HAP-1 (cell line): ENCODE results near the gene PTPRN2.

Experiments used
- DNase-seq, 2 experiments: peaks; one replicate each; pipeline ENCODE4 v3.0.0-alpha.2; 2016 to 2020; ENCODE audit warnings: low spot score in 2 of 2
- H3K27me3 ChIP-seq: fragments of 250-450 bp; sonication (Bioruptor Pico); 2 replicates; pipeline ENCODE4 v1.5.1; 2020; ENCODE audit warnings: low read depth, mild to moderate bottlenecking, moderate library complexity
- H3K36me3 ChIP-seq: fragments of 250-450 bp; sonication (Bioruptor Pico); replicated peaks from 2 replicates; pipeline ENCODE4 v1.5.1; 2020; ENCODE audit warnings: mild to moderate bottlenecking
- H3K4me1 ChIP-seq: fragments of 250-450 bp; sonication (Bioruptor Pico); 2 replicates; pipeline ENCODE4 v1.5.1; 2020; ENCODE audit warnings: mild to moderate bottlenecking
- H3K4me3 ChIP-seq: fragments of 250-450 bp; sonication (Bioruptor Pico); 2 replicates; pipeline ENCODE4 v1.5.1; 2020; ENCODE audit warnings: mild to moderate bottlenecking, moderate library complexity
- H3K9me3 ChIP-seq: fragments of 250-450 bp; sonication (Bioruptor Pico); 2 replicates; pipeline ENCODE4 v1.5.1; 2020; ENCODE audit warnings: mild to moderate bottlenecking, moderate library complexity
- in situ Hi-C: fragments of 300-500 bp; cut with MboI; formaldehyde crosslinking; loops from 3 replicates; pipeline ENCODE4 v1.14.3; 2020; ENCODE audit warnings: low sequenced_read_pairs, inconsistent platforms, mixed read lengths

Gene PTPRN2

GRCh38 chr7:157817433-157817832 is 770.2 kb downstream of the PTPRN2 start:
- H3K4me3 ChIP-seq, result no peak overlapping the region
- no peak for DNase-seq
- in situ Hi-C loops, result no loop called here
- H3K9me3 ChIP-seq, result no peaks in the 10 kb centered on the region
- no peaks in the 10 kb centered on the region for H3K27me3 ChIP-seq
- H3K4me1 ChIP-seq, result no peaks in the 10 kb centered on the region
- H3K36me3 ChIP-seq, result no peaks in the 10 kb centered on the region

- Histone ChIP-seq H3K4me3 (no peak overlapping the region), H3K36me3 (no peaks in the 10 kb centered on the region), H3K4me1 (no peaks in the 10 kb centered on the region), H3K9me3 (no peaks in the 10 kb centered on the region), H3K27me3 (no peaks in the 10 kb centered on the region)
- in situ Hi-C loops, result no loop called here
- no peak for DNase-seq
Measured at GRCh38 chr7:157816526-157817250, 770.9 kb downstream of the PTPRN2 start.

GRCh38 chr7:157816086-157816485 is 771.5 kb downstream of the PTPRN2 start:
- DNase-seq, result no peak
- in situ Hi-C loops, result no loop called here

GRCh38 chr7:157815706-157816022 is 772.0 kb downstream of the PTPRN2 start:
- Histone ChIP-seq H3K27me3 (no peaks in the 10 kb centered on the region), H3K36me3 (no peaks in the 10 kb centered on the region), H3K9me3 (no peaks in the 10 kb centered on the region), H3K4me1 (no peaks in the 10 kb centered on the region), H3K4me3 (no peak overlapping the region)
- in situ Hi-C loops, result no loop called here
- DNase-seq, result no peak

More at GRCh38 chr7:157816086-157816485, 771.5 kb downstream of the PTPRN2 start:
- Histone ChIP-seq H3K36me3 (no peaks in the 10 kb centered on the region), H3K4me1 (no peaks in the 10 kb centered on the region), H3K27me3 (no peaks in the 10 kb centered on the region), H3K9me3 (no peaks in the 10 kb centered on the region), H3K4me3 (no peak overlapping the region)

- no peaks in the 10 kb centered on the region for H3K4me1 ChIP-seq
- H3K9me3 ChIP-seq, result no peaks in the 10 kb centered on the region
- H3K4me3 ChIP-seq, result no peak overlapping the region
- no peak for DNase-seq
- no peaks in the 10 kb centered on the region for H3K27me3 ChIP-seq
- no peaks in the 10 kb centered on the region for H3K36me3 ChIP-seq
- in situ Hi-C loops, result no loop called here
Measured at GRCh38 chr7:157814931-157815705, 772.5 kb downstream of the PTPRN2 start.

- no peaks in the 10 kb centered on the region for H3K4me1 ChIP-seq
- H3K27me3 ChIP-seq, result no peaks in the 10 kb centered on the region
- H3K4me3 ChIP-seq, result no peak overlapping the region
- in situ Hi-C loops, result no loop called here
- H3K9me3 ChIP-seq, result no peaks in the 10 kb centered on the region
- no peaks in the 10 kb centered on the region for H3K36me3 ChIP-seq
- no peak for DNase-seq
Measured at GRCh38 chr7:157813741-157814661, 773.6 kb downstream of the PTPRN2 start.

GRCh38 chr7:157813053-157813452 is 774.6 kb downstream of the PTPRN2 start:
- in situ Hi-C loops, result no loop called here
- Histone ChIP-seq H3K9me3 (no peaks in the 10 kb centered on the region), H3K27me3 (no peaks in the 10 kb centered on the region)

GRCh38 chr7:157811946-157812345 is 775.7 kb downstream of the PTPRN2 start:
- H3K36me3 ChIP-seq, result no peaks in the 10 kb centered on the region
- H3K9me3 ChIP-seq, result no peaks in the 10 kb centered on the region
- H3K4me3 ChIP-seq, result no peak overlapping the region
- in situ Hi-C loops, result no loop called here
- DNase-seq, result no peak
- H3K27me3 ChIP-seq, result no peaks in the 10 kb centered on the region
- H3K4me1 ChIP-seq, result no peaks in the 10 kb centered on the region

More at GRCh38 chr7:157813053-157813452, 774.6 kb downstream of the PTPRN2 start:
- no peaks in the 10 kb centered on the region for H3K36me3 ChIP-seq
- DNase-seq, result no peak
- no peak overlapping the region for H3K4me3 ChIP-seq
- H3K4me1 ChIP-seq, result no peaks in the 10 kb centered on the region

- Histone ChIP-seq H3K4me3 (no peak overlapping the region), H3K4me1 (no peaks in the 10 kb centered on the region), H3K9me3 (no peaks in the 10 kb centered on the region), H3K27me3 (no peaks in the 10 kb centered on the region), H3K36me3 (no peaks in the 10 kb centered on the region)
- DNase-seq, result no peak
- in situ Hi-C loops, result no loop called here
Measured at GRCh38 chr7:157809863-157810851, 777.5 kb downstream of the PTPRN2 start.

- H3K27me3 ChIP-seq, result no peaks in the 10 kb centered on the region
- no peak overlapping the region for H3K4me3 ChIP-seq
- H3K9me3 ChIP-seq, result no peaks in the 10 kb centered on the region
- DNase-seq, result no peak
- no peaks in the 10 kb centered on the region for H3K4me1 ChIP-seq
- H3K36me3 ChIP-seq, result no peaks in the 10 kb centered on the region
- in situ Hi-C loops, result no loop called here
Measured at GRCh38 chr7:157809154-157809862, 778.3 kb downstream of the PTPRN2 start.

GRCh38 chr7:157808042-157808441 is 779.6 kb downstream of the PTPRN2 start:
- no peaks in the 10 kb centered on the region for H3K27me3 ChIP-seq

GRCh38 chr7:157807510-157807909 is 780.1 kb downstream of the PTPRN2 start:
- Histone ChIP-seq H3K4me1 (no peaks in the 10 kb centered on the region), H3K9me3 (no peaks in the 10 kb centered on the region), H3K36me3 (no peaks in the 10 kb centered on the region), H3K27me3 (no peaks in the 10 kb centered on the region), H3K4me3 (no peak overlapping the region)
- in situ Hi-C loops, result no loop called here
- DNase-seq, result no peak

More at GRCh38 chr7:157808042-157808441, 779.6 kb downstream of the PTPRN2 start:
- no peaks in the 10 kb centered on the region for H3K4me1 ChIP-seq
- no peak for DNase-seq
- no peak overlapping the region for H3K4me3 ChIP-seq
- in situ Hi-C loops, result no loop called here
- no peaks in the 10 kb centered on the region for H3K36me3 ChIP-seq
- H3K9me3 ChIP-seq, result no peaks in the 10 kb centered on the region
